HepG2 (cell line): ENCODE measurements around the gene SETD1B. TPM values are rescaled to one million over a fixed set of nuclear protein-coding genes. Genes with fewer than 3 reads are reported as not detected.
A peak's percentile ranks its signal among the peaks of the same experiment; 100 is the strongest.

Source experiments
- ARNT2 ChIP-seq: sonication (generic); formaldehyde crosslinking; IDR thresholded peaks from 2 replicates; pipeline ENCODE4 v1.8.0; 2022; ENCODE audit warnings: mild to moderate bottlenecking, low read depth, missing genetic modification reagents, moderate library complexity
- FOXP1 ChIP-seq, 2 experiments: fragments of 450-650 bp in 1 of 2; IDR thresholded peaks; 2 replicates each; pipeline ENCODE4 v1.6.1; 2017 to 2018; ENCODE audit warnings: antibody characterized with exemption in 1 of 2
- HNF4A ChIP-seq: sonication (generic); formaldehyde crosslinking; IDR thresholded peaks from 2 replicates; pipeline ENCODE4 v1.4.0; 2020; ENCODE audit warnings: missing genetic modification reagents
- HNF4G ChIP-seq, 2 experiments: sonication (generic) in 1 of 2; formaldehyde crosslinking in 1 of 2; IDR thresholded peaks; 2 replicates each; pipeline versions ENCODE4 v1.4.0 to v1.6.1; 2011 to 2020; ENCODE audit warnings: borderline replicate concordance in 2 of 2, low read depth in 2 of 2, mild to moderate bottlenecking in 2 of 2, low read length in 1 of 2, missing genetic modification reagents in 1 of 2, moderate library complexity in 1 of 2
- KAT7 ChIP-seq: IDR thresholded peaks from 2 replicates; pipeline ENCODE4 v1.6.1; 2018; ENCODE audit warnings: borderline replicate concordance, missing compliant biosample characterization
- KLF6 ChIP-seq: IDR thresholded peaks from 2 replicates; pipeline ENCODE4 v1.8.0; 2016; ENCODE audit warnings: missing biosample characterization, missing genetic modification reagents
- MED13 ChIP-seq: sonication (generic); formaldehyde crosslinking; IDR thresholded peaks from 2 replicates; pipeline ENCODE4 v1.5.0; 2020; ENCODE audit warnings: missing genetic modification reagents
- MLLT10 ChIP-seq: sonication (generic); formaldehyde crosslinking; IDR thresholded peaks from 2 replicates; pipeline ENCODE4 v1.4.0; 2020; ENCODE audit warnings: missing genetic modification reagents
- RFXANK ChIP-seq: IDR thresholded peaks from 2 replicates; pipeline ENCODE4 v1.6.1; 2016
- RFXAP ChIP-seq: sonication (generic); formaldehyde crosslinking; IDR thresholded peaks from 2 replicates; pipeline ENCODE4 v1.4.0; 2020; ENCODE audit warnings: missing genetic modification reagents, borderline replicate concordance
- SUZ12 ChIP-seq: fragments of 150-350 bp; IDR thresholded peaks from 2 replicates; pipeline ENCODE4 v1.6.1; 2014; ENCODE audit warnings: low read depth, low read length
- XBP1 ChIP-seq: sonication (generic); formaldehyde crosslinking; IDR thresholded peaks from 2 replicates; pipeline ENCODE4 v1.5.0; 2020; ENCODE audit warnings: missing genetic modification reagents
- ZNF230 ChIP-seq: sonication (generic); formaldehyde crosslinking; IDR thresholded peaks from 2 replicates; pipeline ENCODE4 v1.4.0; 2020; ENCODE audit warnings: mild to moderate bottlenecking, missing genetic modification reagents
- ZNF263 ChIP-seq: sonication (generic); formaldehyde crosslinking; IDR thresholded peaks from 2 replicates; pipeline ENCODE4 v1.4.0; 2020; ENCODE audit warnings: missing genetic modification reagents
- ZNF552 ChIP-seq: sonication (generic); formaldehyde crosslinking; IDR thresholded peaks from 2 replicates; pipeline ENCODE4 v1.9.0; 2022; ENCODE audit warnings: missing genetic modification reagents, mild to moderate bottlenecking, borderline replicate concordance
- ZNF749 ChIP-seq: sonication (generic); formaldehyde crosslinking; IDR thresholded peaks from 2 replicates; pipeline ENCODE4 v1.8.0; 2022; ENCODE audit warnings: mild to moderate bottlenecking, missing genetic modification reagents, moderate library complexity, borderline replicate concordance
- polyA plus RNA-seq, 8 experiments: library from polyadenylated mRNA; depleted of rRNA in 3 of 8; stranded (reverse) in 7 of 8; unstranded in 1 of 8; fragments of >200 nt; fragmentation: Illumina TruSeq in 4 of 8; extraction: Trizol in 4 of 8; gene quantifications; 2 replicates each; pipeline versions ENCODE4 v1.2.1 to v1.2.3, GENCODE V29; 2011 to 2016; ENCODE audit warnings: low read depth in 4 of 8, missing spikeins in 1 of 8, mixed read lengths in 1 of 8; ENCODE audit not compliant: insufficient read depth in 1 of 8
- total RNA-seq, 5 experiments: library from RNA; depleted of rRNA; stranded (reverse); fragments of >200 nt; fragmentation: Illumina TruSeq; extraction: Trizol; gene quantifications; 2 replicates each; pipeline ENCODE4 v1.2.3, GENCODE V29; 2016; ENCODE audit warnings: low read depth in 1 of 5
- TF ChIP-seq, protein P1 (sequence below): sonication (generic); formaldehyde crosslinking; IDR thresholded peaks from 2 replicates; pipeline ENCODE4 v1.4.0; 2020; ENCODE audit warnings: missing genetic modification reagents, borderline replicate concordance
- TF ChIP-seq, protein P2 (sequence below): IDR thresholded peaks from 2 replicates; pipeline ENCODE4 v1.6.1; 2016; ENCODE audit warnings: missing compliant biosample characterization, missing genetic modification reagents, borderline replicate concordance
- TF ChIP-seq, protein P3 (sequence below): sonication (generic); formaldehyde crosslinking; IDR thresholded peaks from 2 replicates; pipeline ENCODE4 v1.5.0; 2020; ENCODE audit warnings: missing genetic modification reagents
- TF ChIP-seq, protein P4 (sequence below): sonication (generic); formaldehyde crosslinking; IDR thresholded peaks from 2 replicates; pipeline ENCODE4 v1.5.0; 2020; ENCODE audit warnings: mild to moderate bottlenecking, missing genetic modification reagents, borderline replicate concordance

Gene SETD1B
- total and polyA plus RNA-seq, 2 of the 13 experiments (the other 11 are each of a cell fraction or from before 2014, with no cell fraction given), result 1.1 to 1.4 TPM

DNA sequence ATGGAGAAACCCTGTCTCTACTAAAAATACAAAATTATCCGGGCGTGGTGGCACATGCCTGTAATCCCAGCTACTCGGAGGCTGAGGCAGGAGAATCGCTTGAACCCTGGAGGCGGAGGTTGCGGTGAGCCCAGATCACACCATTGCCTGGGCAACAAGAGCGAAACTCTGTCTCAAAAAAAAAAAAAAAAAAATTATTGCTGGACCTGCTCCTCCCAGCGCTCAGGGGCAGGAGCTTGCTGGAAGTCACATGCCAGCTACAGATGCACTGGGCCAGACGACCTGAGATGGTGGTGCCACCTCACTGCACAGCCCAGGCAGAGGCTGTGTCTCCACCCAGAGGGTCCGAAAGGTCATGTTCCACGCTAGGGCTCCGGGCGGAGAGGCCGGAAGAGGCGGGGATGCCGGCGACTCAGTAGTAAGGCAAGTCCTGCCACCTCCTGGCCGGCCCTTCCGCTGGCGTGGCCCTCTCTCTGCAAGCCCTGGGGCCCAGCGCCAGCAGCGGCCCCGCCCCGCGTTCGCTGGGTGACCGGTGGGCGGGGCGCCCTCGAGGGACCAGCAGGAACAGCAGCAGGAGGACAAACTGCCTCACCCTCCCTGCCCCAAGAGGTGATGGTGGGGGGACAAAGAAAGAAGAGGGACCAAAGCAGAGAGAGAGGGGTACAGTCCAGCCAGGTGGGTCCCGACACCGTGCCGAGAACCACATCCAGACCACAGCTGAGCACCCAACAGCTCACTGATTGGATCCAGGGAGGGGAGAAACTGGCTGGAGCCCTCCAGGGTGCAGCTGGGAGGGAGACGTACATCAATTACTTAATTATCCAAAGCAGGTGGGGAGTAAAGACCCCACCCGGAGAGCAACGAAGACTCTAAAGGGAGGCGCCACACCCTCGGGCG is 6.7 kb upstream of the SETD1B start (continued):
- TF ChIP-seq, protein P1, sequence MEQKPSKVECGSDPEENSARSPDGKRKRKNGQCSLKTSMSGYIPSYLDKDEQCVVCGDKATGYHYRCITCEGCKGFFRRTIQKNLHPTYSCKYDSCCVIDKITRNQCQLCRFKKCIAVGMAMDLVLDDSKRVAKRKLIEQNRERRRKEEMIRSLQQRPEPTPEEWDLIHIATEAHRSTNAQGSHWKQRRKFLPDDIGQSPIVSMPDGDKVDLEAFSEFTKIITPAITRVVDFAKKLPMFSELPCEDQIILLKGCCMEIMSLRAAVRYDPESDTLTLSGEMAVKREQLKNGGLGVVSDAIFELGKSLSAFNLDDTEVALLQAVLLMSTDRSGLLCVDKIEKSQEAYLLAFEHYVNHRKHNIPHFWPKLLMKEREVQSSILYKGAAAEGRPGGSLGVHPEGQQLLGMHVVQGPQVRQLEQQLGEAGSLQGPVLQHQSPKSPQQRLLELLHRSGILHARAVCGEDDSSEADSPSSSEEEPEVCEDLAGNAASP, result peak; percentile 84
- TF ChIP-seq SUZ12 (no peak), XBP1 (no peak), MLLT10 (CRISPR knock-in tag) (no peak), RFXAP (CRISPR knock-in tag) (peak; percentile 61; the same call in 1 of the 2 replicates), HNF4G (IDR thresholded peaks at IDR 0.05; ENCODE audit: borderline replicate concordance, low read depth, low read length) (peak; percentile 76), HNF4G (CRISPR knock-in tag; IDR thresholded peaks at IDR 0.05; ENCODE audit: borderline replicate concordance, low read depth) (peak; percentile 77; the same call in 1 of the 2 replicates), HNF4A (CRISPR knock-in tag) (peak; percentile 92), KAT7 (CRISPR knock-in tag) (no peak), ARNT2 (no peak; the same call in 1 of the 2 replicates), ZNF230 (CRISPR knock-in tag) (no peak), MED13 (CRISPR knock-in tag) (peak; percentile 52; the same call in 1 of the 2 replicates), ZNF749 (CRISPR knock-in tag) (no peak; the same call in 1 of the 2 replicates), ZNF552 (CRISPR knock-in tag) (no peak; the same call in 1 of the 2 replicates), ZNF263 (CRISPR knock-in tag) (no peak; the same call in 1 of the 2 replicates), FOXP1 (IDR thresholded peaks at IDR 0.05) (no peak), FOXP1 (CRISPR knock-in tag; IDR thresholded peaks at IDR 0.05) (no peak), RFXANK (CRISPR knock-in tag) (peak; percentile 36; the same call in 1 of the 2 replicates), KLF6 (CRISPR knock-in tag) (peak; percentile 72; the same call in 1 of the 2 replicates)
- TF ChIP-seq, protein P2, sequence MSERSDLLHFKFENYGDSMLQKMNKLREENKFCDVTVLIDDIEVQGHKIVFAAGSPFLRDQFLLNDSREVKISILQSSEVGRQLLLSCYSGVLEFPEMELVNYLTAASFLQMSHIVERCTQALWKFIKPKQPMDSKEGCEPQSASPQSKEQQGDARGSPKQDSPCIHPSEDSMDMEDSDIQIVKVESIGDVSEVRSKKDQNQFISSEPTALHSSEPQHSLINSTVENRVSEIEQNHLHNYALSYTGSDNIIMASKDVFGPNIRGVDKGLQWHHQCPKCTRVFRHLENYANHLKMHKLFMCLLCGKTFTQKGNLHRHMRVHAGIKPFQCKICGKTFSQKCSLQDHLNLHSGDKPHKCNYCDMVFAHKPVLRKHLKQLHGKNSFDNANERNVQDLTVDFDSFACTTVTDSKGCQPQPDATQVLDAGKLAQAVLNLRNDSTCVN (CRISPR knock-in tag), result peak; percentile 17; the same call in 1 of the 2 replicates
- TF ChIP-seq, protein P3, sequence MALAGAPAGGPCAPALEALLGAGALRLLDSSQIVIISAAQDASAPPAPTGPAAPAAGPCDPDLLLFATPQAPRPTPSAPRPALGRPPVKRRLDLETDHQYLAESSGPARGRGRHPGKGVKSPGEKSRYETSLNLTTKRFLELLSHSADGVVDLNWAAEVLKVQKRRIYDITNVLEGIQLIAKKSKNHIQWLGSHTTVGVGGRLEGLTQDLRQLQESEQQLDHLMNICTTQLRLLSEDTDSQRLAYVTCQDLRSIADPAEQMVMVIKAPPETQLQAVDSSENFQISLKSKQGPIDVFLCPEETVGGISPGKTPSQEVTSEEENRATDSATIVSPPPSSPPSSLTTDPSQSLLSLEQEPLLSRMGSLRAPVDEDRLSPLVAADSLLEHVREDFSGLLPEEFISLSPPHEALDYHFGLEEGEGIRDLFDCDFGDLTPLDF (CRISPR knock-in tag), result no peak
- TF ChIP-seq, protein P4, sequence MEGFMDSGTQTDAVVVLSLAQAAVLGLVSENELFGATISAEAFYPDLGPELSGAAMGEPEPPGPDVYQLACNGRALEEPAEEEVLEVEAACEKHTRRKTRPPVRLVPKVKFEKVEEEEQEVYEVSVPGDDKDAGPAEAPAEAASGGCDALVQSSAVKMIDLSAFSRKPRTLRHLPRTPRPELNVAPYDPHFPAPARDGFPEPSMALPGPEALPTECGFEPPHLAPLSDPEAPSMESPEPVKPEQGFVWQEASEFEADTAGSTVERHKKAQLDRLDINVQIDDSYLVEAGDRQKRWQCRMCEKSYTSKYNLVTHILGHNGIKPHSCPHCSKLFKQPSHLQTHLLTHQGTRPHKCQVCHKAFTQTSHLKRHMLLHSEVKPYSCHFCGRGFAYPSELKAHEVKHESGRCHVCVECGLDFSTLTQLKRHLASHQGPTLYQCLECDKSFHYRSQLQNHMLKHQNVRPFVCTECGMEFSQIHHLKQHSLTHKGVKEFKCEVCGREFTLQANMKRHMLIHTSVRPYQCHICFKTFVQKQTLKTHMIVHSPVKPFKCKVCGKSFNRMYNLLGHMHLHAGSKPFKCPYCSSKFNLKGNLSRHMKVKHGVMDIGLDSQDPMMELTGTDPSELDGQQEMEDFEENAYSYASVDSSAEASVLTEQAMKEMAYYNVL (CRISPR knock-in tag), result peak; percentile 63; the same call in 1 of the 2 replicates
